Mesendoderm (in vitro differentiated cells): Measurements from ENCODE around the gene PHF12.

Source experiments
- DNase-seq: peaks from one replicate; pipeline ENCODE4 v3.0.0; 2013
- H2AK5ac ChIP-seq: 2 replicates; pipeline ENCODE4 v1.6.1; 2013; ENCODE audit warnings: low read length, inconsistent platforms
- H2BK120ac ChIP-seq: 2 replicates; pipeline ENCODE4 v1.6.1; 2013; ENCODE audit warnings: low read depth, mild to moderate bottlenecking, low read length, moderate library complexity, mixed read lengths
- H2BK15ac ChIP-seq: replicated peaks from 2 replicates; pipeline ENCODE4 v1.6.1; 2013; ENCODE audit warnings: low read depth, mild to moderate bottlenecking, moderate library complexity
- H2BK5ac ChIP-seq: 2 replicates; pipeline ENCODE4 v1.6.1; 2013; ENCODE audit warnings: low read length, inconsistent platforms
- H3K18ac ChIP-seq: 2 replicates; pipeline ENCODE4 v1.6.1; 2013; ENCODE audit warnings: mild to moderate bottlenecking, low read length, mixed read lengths
- H3K23ac ChIP-seq: one replicate; pipeline ENCODE4 v1.6.1; 2013; ENCODE audit warnings: low read length
- H3K27ac ChIP-seq: 2 replicates; pipeline ENCODE4 v1.5.1; 2013; ENCODE audit warnings: low read depth, mild to moderate bottlenecking, inconsistent platforms, low read length, moderate library complexity
- H3K27me3 ChIP-seq: 2 replicates; pipeline ENCODE4 v1.6.1; 2013; ENCODE audit warnings: low read length, control low read depth, mild to moderate bottlenecking, inconsistent platforms; ENCODE audit not compliant: insufficient read depth, poor library complexity
- H3K36me3 ChIP-seq: 2 replicates; pipeline ENCODE4 v1.6.1; 2013; ENCODE audit warnings: low read length, inconsistent platforms; ENCODE audit not compliant: control insufficient read depth, insufficient read depth
- H3K4ac ChIP-seq: one replicate; pipeline ENCODE4 v1.6.1; 2013; ENCODE audit warnings: low read depth, mild to moderate bottlenecking, low read length, moderate library complexity
- H3K4me1 ChIP-seq: 2 replicates; pipeline ENCODE4 v1.6.1; 2013; ENCODE audit warnings: low read depth, low read length, inconsistent platforms; ENCODE audit not compliant: control insufficient read depth
- H3K4me2 ChIP-seq: 2 replicates; pipeline ENCODE4 v1.6.1; 2013; ENCODE audit warnings: low read length
- H3K4me3 ChIP-seq: 2 replicates; pipeline ENCODE4 v1.5.1; 2013; ENCODE audit warnings: mild to moderate bottlenecking, low read length
- H3K56ac ChIP-seq: one replicate; pipeline ENCODE4 v1.6.1; 2013; ENCODE audit warnings: low read length
- H3K79me1 ChIP-seq: 2 replicates; pipeline ENCODE4 v1.6.1; 2013; ENCODE audit warnings: low read length, inconsistent platforms
- H3K79me2 ChIP-seq: 2 replicates; pipeline ENCODE4 v1.6.1; 2013; ENCODE audit warnings: mild to moderate bottlenecking, low read length; ENCODE audit not compliant: control insufficient read depth, insufficient read depth
- H3K9ac ChIP-seq: 2 replicates; pipeline ENCODE4 v1.6.1; 2013; ENCODE audit warnings: low read length, inconsistent platforms
- H4K5ac ChIP-seq: one replicate; pipeline ENCODE4 v1.6.1; 2013; ENCODE audit warnings: low read length
- H4K8ac ChIP-seq: one replicate; pipeline ENCODE4 v1.6.1; 2013; ENCODE audit warnings: low read depth, mild to moderate bottlenecking, control low read depth, low read length, moderate library complexity
- WGBS: extraction: QIAGEN DNeasy Blood & Tissue Kit; methylation state at CpG from one replicate; pipeline ENCODE4 v1.1.7; 2013; ENCODE audit warnings: low lambda C conversion rate, missing lambda C conversion rate; ENCODE audit not compliant: insufficient coverage; ENCODE audit errors: extremely low coverage; 5-methylcytosine and 5-hydroxymethylcytosine counted together

The PHF12 gene

DNA sequence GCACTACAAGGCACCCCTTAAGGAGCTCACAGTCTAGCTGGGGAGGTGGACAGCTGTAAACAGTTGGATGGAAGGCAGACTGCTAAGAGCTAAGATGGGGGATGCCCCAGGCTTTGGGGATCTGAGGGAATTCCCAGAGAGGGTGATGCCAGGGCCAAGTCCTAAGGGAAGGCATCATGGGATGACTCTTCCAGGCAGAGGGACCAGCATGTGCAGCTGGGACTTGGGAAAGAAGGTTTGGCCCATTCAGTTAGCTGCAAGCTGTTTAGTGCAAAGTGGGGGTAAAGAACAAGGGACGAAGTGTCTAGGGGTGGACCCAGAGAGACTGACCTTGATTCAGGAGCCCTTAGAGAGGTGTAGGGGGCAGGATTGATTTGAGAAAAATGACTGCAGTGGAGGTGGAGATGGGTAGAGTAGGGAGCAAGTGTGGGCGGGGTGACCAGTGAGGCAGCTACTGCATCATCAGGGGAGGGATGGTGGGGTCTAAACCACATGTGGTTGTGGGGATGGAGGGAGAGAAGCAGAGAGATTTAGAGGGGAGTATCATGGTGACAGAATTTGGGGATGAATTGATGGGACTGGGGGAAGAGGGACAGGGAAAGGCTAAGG lies 27.1 kb upstream of the PHF12 start:
- H2AK5ac ChIP-seq: no peak overlapping the region
- no peak overlapping the region for H3K4me3 ChIP-seq
- H2BK120ac ChIP-seq: no peak overlapping the region
- H2BK5ac ChIP-seq: no peak overlapping the region
- H3K4me1 ChIP-seq: peaks cover 3% of the 10 kb centered on the region
- H3K79me1 ChIP-seq: no peaks in the 10 kb centered on the region
- H2BK15ac ChIP-seq: no peak overlapping the region
- H3K4me2 ChIP-seq: no peak overlapping the region
- no peak overlapping the region for H4K5ac ChIP-seq
- no peaks in the 10 kb centered on the region for H3K27me3 ChIP-seq
- no peak for DNase-seq
- no peak overlapping the region for H3K9ac ChIP-seq
- no peak overlapping the region for H3K56ac ChIP-seq
- no peak overlapping the region for H3K18ac ChIP-seq
- WGBS: no CpG with 5 or more reads among the region's 2 CpGs
- H3K36me3 ChIP-seq: no peaks in the 10 kb centered on the region
- H3K79me2 ChIP-seq: no peaks in the 10 kb centered on the region
- H3K23ac ChIP-seq: no peak overlapping the region
- H4K8ac ChIP-seq: no peak overlapping the region
- no peak overlapping the region for H3K27ac ChIP-seq
- H3K4ac ChIP-seq: no peak overlapping the region

DNA sequence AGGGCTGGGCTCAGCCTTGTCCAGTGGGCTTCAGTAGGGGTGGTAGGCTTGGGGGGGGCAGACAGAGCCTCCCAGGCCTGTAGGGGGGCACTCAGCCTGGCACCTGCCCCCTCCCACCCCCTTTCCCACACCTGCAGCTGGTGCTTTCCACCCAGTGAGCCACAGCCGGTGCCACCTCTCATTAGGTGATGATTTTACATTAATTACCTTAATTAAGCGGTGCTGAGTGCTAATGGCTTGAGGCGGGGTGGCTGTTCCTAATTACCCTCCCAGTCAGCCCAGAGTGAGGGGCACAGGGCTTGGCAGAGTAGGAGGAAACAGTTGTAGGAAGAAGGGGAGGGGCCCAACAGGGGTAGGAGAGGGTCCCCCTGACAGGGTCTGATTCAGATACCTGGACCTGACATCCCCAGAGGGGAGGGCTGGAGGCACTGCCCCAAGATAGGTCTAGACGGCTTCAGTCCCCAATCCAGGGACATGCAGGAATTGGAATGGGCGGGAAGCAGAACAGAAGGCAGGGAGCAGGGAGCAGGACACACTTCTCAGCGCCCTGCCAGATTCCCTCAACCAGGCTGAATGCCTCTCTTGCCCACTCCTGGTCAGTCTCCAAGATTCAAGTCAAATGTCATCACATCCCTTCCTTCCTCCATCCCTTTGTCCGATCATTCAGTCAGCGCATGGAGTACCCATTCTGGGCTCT lies 26.5 kb upstream of the PHF12 start:
- Histone ChIP-seq H3K27ac (no peak overlapping the region), H3K23ac (no peak overlapping the region), H2BK15ac (no peak overlapping the region), H2BK120ac (no peak overlapping the region), H3K79me2 (no peaks in the 10 kb centered on the region), H3K36me3 (no peaks in the 10 kb centered on the region), H3K56ac (no peak overlapping the region), H2AK5ac (no peak overlapping the region), H4K5ac (no peak overlapping the region), H3K4me3 (no peak overlapping the region), H2BK5ac (no peak overlapping the region), H3K9ac (no peak overlapping the region), H4K8ac (no peak overlapping the region), H3K27me3 (no peaks in the 10 kb centered on the region), H3K18ac (no peak overlapping the region), H3K4me2 (no peak overlapping the region), H3K79me1 (no peaks in the 10 kb centered on the region), H3K4me1 (peaks cover 2% of the 10 kb centered on the region), H3K4ac (no peak overlapping the region)
- no CpG with 5 or more reads among the region's 8 CpGs for WGBS
- DNase-seq: no peak

DNA sequence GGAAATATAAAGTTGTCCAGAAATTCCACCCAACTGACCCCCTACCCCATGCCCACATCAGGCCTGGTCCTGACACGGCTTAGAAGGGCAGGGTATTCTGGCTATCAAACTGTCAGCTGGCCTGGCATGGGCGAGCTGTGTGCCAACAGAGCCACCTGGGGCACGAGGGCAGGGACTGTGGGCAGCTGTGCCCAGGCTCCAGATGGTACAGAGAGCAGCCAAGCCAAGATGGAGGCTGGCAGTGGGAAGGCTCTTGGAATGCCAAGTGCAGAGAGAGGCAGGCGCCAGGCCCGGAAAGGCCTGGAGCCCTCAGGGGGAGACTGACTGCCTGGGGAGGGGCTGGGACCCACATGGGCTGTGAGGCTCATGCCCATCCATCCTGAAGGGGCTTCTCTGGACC lies 24.3 kb upstream of the PHF12 start:
- no peak overlapping the region for H3K18ac ChIP-seq
- H2AK5ac ChIP-seq: no peak overlapping the region
- H3K27me3 ChIP-seq: no peaks in the 10 kb centered on the region
- H3K4me2 ChIP-seq: no peak overlapping the region
- no peak overlapping the region for H3K56ac ChIP-seq
- H3K79me1 ChIP-seq: no peaks in the 10 kb centered on the region
- no peak overlapping the region for H2BK5ac ChIP-seq
- H3K23ac ChIP-seq: no peak overlapping the region
- no peaks in the 10 kb centered on the region for H3K79me2 ChIP-seq
- H2BK15ac ChIP-seq: no peak overlapping the region
- no peak overlapping the region for H3K9ac ChIP-seq
- no peak for DNase-seq
- H4K8ac ChIP-seq: no peak overlapping the region
- no peak overlapping the region for H3K4me3 ChIP-seq
- H3K4me1 ChIP-seq: no peaks in the 10 kb centered on the region
- H3K27ac ChIP-seq: no peak overlapping the region
- no peak overlapping the region for H3K4ac ChIP-seq
- H2BK120ac ChIP-seq: no peak overlapping the region
- H3K36me3 ChIP-seq: no peaks in the 10 kb centered on the region
- no peak overlapping the region for H4K5ac ChIP-seq
- no CpG with 5 or more reads among the region's 5 CpGs for WGBS

GRCh38 chr17:28975031-28975430 lies 23.7 kb upstream of the PHF12 start:
- Histone ChIP-seq H3K23ac (no peak overlapping the region), H4K8ac (no peak overlapping the region), H3K18ac (no peak overlapping the region), H3K56ac (no peak overlapping the region), H3K9ac (no peak overlapping the region), H2BK120ac (no peak overlapping the region), H3K36me3 (no peaks in the 10 kb centered on the region), H2BK5ac (no peak overlapping the region), H3K27me3 (no peaks in the 10 kb centered on the region), H3K4ac (no peak overlapping the region), H4K5ac (no peak overlapping the region), H3K79me2 (no peaks in the 10 kb centered on the region), H2AK5ac (peak overlapping the region; percentile 22), H3K27ac (no peak overlapping the region), H3K4me1 (no peaks in the 10 kb centered on the region), H3K79me1 (no peaks in the 10 kb centered on the region), H3K4me2 (no peak overlapping the region), H2BK15ac (no peak overlapping the region), H3K4me3 (no peak overlapping the region)
- WGBS: no CpG with 5 or more reads among the region's 2 CpGs
- no peak for DNase-seq

DNA sequence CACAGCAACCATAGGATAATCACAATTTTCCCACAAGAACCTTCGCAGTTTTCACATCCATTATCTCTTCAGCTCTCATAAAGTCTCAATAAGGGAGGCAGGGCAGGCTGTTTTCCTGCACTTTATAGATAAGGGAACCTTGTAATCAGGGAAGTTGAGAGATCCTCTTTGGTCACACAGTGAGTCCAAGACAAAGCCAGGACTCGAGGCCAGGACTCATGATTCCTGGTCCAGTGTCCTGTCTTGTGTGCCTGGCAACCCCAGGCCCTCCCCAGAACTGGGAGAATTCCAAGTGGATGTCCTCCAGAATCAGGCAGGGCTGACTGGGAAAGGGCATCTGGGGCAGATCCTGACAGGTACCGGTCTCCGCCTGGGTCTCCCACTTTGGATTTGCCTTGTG lies 23.1 kb upstream of the PHF12 start:
- no peak overlapping the region for H3K23ac ChIP-seq
- H3K56ac ChIP-seq: peak overlapping the region; percentile 3
- H3K4ac ChIP-seq: no peak overlapping the region
- no peak overlapping the region for H3K4me3 ChIP-seq
- H3K36me3 ChIP-seq: no peaks in the 10 kb centered on the region
- no peaks in the 10 kb centered on the region for H3K79me1 ChIP-seq
- no peak overlapping the region for H4K5ac ChIP-seq
- H4K8ac ChIP-seq: no peak overlapping the region
- H3K79me2 ChIP-seq: no peaks in the 10 kb centered on the region
- no CpG with 5 or more reads among the region's 4 CpGs for WGBS
- H3K27ac ChIP-seq: no peak overlapping the region
- no peaks in the 10 kb centered on the region for H3K4me1 ChIP-seq
- H3K9ac ChIP-seq: no peak overlapping the region
- H2BK120ac ChIP-seq: no peak overlapping the region
- no peak overlapping the region for H3K18ac ChIP-seq
- DNase-seq: no peak
- no peak overlapping the region for H2BK5ac ChIP-seq
- H3K27me3 ChIP-seq: no peaks in the 10 kb centered on the region
- no peak overlapping the region for H2AK5ac ChIP-seq
- H2BK15ac ChIP-seq: no peak overlapping the region
- no peak overlapping the region for H3K4me2 ChIP-seq

DNA sequence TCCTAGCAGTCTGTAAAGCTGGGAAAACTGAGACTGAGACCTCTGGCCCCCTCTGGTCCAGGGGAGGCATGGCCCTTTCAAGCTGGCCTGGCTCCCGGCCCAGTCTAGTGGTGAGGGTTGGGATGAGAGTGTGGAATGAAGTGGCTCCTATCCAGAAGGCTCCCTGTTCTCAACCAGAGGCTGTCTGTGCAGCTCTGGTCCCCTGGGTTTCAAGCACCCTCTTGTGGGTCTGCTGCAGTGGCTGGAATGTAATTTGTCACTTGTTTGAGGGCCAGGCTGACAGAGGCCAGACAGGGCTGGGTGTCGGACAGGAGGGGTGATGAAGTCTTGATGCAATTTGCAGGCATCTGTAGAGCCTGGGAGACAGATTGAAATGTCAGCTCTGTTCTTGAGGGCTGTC lies 22.1 kb upstream of the PHF12 start:
- Histone ChIP-seq H4K8ac (no peak overlapping the region), H3K4me2 (no peak overlapping the region), H2BK5ac (no peak overlapping the region), H3K4ac (peak overlapping the region; percentile 41), H2BK15ac (no peak overlapping the region), H3K4me3 (no peak overlapping the region), H3K27ac (no peak overlapping the region), H3K79me2 (no peaks in the 10 kb centered on the region), H2BK120ac (no peak overlapping the region), H3K27me3 (no peaks in the 10 kb centered on the region), H3K23ac (no peak overlapping the region), H3K4me1 (peaks cover 9% of the 10 kb centered on the region), H3K79me1 (no peaks in the 10 kb centered on the region), H3K9ac (no peak overlapping the region), H3K18ac (no peak overlapping the region), H4K5ac (no peak overlapping the region), H3K56ac (no peak overlapping the region), H3K36me3 (no peaks in the 10 kb centered on the region), H2AK5ac (no peak overlapping the region)
- no CpG with 5 or more reads among the region's 2 CpGs for whole genome bisulfite sequencing
- no peak for DNase-seq
